GM19193 (cell line): ENCODE results near the gene PI4K2A.
A peak's percentile ranks its signal among the peaks of the same experiment; 100 is the strongest.

Experiments used
- POLR2A ChIP-seq: IDR thresholded peaks from 4 replicates; pipeline ENCODE4 v1.6.1; 2011; ENCODE audit not compliant: insufficient read depth, insufficient read length; ENCODE audit errors: extremely low read depth

Gene PI4K2A

DNA sequence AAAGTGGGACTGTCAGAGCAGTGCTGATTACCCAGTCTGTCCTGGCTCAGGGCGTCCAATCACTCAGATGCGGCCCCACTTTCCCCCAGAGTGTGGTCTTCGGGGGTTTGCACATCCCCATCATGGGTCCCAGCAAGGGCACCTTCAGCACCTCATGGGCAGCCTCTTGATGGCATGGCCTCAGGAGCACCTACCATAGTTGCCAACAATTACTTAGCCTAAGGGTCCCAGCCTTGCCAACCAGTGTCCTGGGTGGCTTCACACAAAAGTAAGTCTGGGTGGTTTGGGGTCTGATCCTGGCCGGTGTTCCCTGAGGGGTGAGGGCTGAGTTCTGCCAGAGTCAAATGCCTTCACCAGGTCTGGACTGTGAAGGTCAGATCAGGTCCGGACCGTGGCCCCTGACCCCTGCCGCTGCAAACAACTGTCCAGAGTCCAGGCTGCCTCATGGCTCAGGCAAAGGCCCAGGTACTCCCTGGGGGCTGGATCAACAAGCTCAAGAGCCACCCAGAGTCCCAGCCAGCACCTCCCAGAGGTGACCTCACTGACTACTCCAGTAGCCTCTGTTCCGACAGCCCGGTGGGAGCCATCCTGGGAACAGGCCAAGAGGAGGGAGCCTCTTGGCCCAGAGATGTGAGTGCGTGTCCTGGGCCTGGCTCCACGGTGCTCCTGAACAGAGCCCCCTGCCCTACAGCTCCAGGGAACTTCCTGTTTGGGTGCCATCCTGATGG lies 66.8 kb downstream of the PI4K2A start:
- no peak for TF ChIP-seq POLR2A

DNA sequence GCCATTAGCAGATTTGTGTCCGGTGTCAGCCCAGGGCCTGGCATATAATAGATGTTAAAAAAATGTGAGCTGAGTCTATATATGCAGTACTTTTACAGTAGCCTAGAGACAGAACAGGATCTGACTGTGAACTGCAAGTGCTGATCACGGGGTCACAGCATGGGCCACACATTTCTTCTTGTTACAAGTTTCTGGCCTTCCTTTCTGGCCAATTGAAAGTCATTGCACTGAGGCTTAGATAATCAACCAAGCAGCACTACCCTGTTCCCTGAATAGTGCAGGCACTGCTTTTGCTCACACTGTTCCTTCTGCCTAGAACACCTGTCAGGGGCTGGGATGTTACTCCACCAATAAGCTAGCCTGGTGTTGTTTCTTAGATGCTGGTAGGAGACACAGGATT lies 67.7 kb downstream of the PI4K2A start:
- no peak for TF ChIP-seq POLR2A

DNA sequence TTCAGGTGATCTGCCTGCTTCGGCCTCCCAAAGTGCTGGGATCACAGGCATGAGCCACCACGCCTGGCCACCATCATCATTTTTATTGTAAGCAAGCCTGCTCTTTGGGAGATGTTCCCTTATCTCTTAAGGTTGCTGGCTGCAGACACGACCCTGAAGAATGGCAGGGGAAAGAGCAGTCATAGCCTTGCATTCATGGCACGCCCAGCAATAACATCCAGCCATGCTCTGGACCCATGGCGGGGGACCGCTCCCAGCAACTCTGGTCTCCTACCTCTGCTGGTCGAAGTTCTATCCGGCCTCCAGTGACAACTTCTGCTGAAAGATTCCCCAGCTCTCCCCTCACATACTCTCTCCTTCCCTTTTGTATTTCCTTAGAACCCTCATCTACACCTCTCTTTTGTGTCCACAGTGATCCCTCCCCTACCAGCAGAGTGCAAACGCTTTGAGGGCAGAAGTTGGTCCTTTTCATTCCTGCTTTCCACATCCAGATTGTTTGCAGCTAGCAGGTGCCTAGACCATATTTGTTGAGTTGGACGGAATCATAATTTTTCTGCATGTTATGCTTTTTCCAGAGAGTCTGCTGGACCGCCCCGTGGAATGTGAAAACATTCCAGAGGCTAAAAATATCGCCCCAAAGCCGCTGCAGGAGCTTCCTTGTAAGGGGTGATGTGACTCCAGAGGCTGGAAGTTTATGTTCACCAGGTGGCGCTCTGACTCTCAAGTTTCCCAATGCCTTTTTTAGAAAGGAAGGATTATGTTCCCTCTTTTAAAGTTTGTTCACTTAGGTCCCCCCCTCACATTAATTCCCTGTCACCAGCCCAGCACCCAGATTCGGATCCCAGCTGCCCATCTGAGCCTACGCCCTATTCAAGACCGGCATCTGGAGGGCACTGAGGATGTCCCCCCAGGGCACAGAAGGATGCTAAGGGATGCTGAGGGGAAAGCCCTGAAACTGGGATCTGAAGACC lies 68.8 kb downstream of the PI4K2A start:
- TF ChIP-seq POLR2A, result no peak

DNA sequence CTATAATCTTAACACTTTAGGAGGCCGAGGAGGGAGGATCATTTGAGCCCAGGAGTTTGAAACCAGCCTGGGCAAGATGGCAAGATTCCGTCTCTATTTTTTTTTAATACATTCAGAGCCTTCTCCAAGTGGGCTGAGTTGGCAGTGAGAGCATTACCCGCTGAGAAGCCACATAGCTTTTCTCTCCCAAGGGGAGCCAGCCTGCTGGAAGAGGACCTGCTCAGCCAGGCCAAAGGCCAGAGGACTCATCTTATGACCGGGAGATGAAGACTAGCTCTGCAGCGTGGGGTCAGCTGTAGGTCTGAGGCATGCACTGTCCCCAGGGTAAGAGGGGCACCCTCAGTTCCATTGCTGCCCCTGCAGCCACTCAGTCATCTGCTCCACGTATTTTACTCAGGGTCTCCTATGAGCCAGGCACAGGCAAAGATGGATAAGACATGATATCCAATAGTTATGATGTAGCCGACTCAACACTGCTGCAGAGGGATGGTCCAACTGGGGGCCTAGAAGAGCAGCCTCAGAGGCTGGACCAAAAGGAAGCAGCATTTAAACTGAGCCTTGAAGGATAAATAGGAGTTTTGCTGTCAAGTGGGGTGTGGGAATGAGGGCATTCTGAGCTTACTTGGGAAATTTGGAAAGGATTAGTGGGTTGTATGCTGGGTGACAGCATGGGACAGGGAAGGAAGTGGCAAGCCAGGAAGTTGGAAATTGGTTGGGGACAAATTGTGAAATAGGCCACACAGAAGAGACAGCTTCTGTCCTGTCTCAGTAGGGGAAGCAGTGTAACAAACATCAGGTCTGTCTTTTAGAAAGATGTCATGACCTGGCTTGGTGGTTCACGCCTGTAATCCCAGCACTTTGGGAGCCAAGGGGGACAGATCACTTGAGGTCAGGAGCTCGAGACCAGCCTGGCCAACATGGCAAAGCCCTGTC lies 71.4 kb downstream of the PI4K2A start:
- no peak for TF ChIP-seq POLR2A

DNA sequence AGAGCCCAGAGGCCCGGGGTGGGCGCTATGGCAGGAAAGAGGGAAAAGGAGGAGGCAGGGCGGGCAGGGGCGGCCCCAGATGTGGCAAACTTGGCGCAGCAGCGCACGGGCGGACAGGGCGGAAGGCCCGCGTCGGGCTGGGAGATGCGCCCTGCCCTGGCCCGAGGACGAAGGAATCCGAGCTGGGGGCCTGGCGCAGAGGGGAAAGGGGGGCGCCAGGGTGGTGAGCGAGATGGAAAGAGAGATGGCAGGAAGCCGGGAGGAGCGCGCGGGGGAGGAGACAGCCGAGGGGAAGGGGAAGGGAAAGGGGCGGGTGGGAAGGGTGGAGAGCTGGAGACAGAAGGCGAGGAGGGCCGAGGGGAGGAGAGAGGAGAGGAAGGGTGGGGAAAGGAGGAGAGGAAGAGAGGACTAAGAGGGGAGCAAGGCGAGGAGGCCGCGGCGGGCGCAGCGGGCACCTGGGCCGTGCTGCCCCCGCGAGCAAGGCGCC lies 72.9 kb downstream of the PI4K2A start, which contains the start of gene MARVELD1:
Gene MARVELD1, plus strand, starts transcription at position 392 of the 487 bp plus-strand sequence. CDS start 147 bp downstream, outside the sequence.
- no peak for TF ChIP-seq POLR2A

DNA sequence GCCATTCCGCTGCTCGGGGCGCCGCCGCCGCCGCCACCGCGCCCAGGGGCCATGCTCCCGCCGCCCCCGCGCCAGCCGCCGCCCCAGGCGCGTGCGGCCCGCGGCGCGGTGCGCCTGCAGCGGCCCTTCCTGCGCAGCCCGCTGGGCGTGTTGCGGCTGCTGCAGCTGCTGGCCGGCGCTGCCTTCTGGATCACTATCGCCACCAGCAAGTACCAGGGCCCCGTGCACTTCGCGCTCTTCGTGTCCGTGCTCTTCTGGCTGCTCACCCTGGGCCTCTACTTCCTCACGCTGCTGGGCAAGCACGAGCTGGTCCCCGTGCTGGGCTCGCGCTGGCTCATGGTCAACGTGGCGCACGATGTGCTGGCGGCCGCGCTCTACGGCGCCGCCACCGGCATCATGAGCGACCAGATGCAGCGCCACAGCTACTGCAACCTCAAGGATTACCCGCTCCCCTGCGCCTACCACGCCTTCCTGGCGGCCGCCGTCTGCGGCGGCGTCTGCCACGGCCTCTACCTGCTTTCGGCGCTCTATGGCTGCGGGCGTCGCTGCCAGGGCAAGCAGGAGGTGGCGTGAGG lies 73.4 kb downstream of the PI4K2A start:
- peak; percentile 26 for TF ChIP-seq POLR2A

DNA sequence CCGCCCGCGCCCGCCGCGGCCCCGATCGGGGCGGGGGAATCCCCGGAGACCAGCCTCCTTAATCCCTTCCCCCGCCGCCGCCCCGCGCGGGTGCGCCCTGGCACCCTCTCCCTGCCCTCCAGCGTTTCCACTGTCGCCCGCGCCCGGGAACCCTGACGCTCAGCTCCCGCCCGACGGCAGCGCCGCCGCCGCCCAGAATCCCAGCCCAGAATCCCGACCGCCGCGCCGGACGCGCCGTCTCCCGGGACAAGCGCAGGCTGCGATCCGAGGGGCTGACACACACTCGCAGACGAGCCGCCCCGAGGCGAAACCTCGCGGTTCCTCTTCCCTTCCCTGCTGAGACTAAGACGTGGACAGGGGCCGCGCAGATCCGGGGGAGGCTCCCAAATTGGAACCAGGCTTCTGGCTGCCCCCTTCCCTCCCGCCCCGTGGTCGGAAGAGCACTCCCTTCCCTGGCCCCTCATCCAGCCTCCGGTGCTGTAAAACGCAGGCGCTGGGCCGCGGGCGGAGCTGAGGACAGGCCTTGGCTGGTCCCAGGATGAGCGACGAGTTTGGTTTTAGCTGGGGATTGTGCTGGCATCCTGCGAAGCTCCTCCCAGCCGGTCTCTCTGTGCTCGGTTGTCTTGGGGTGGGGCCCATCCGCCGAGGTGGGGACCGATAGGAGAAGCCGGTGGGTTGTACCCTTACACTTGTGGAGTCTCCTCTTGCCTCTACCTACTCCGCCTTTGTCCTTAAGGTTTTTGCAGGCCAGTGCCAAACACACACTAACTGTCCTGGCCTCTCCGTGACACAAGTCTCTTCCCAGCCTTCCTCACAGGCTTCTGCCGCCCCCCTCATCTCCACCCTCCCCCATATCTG lies 74.2 kb downstream of the PI4K2A start:
- no peak for TF ChIP-seq POLR2A

DNA sequence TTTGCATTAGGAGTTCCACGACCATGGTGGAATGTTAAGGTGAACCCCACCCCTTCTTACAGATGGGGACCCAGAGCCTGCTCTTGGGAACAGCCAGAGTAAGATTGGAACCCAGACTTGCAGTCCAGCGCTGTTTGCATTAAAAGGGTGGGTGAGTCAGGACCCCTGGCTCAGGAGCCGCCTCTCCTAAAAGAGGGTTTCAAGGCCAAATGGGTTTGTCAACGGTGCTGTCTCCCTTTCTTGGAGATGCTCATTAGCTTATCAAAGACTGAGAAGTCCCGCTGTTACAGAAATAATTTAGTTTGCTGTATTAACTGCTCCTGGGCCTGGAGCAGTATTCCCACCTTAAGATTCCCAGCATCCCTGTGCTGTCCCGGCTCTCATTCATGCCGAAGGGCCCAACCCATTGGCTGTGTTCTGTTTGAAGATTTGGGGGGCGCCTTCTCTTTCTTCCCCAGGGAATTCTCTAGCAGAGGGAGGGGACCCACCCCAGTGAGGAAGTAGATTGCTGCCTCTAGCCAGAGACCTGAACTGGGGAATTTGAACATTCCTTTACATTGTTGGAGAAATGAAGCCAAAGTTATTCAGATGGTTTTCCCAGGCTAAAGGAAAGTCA lies 74.9 kb downstream of the PI4K2A start:
- no peak for TF ChIP-seq POLR2A

DNA sequence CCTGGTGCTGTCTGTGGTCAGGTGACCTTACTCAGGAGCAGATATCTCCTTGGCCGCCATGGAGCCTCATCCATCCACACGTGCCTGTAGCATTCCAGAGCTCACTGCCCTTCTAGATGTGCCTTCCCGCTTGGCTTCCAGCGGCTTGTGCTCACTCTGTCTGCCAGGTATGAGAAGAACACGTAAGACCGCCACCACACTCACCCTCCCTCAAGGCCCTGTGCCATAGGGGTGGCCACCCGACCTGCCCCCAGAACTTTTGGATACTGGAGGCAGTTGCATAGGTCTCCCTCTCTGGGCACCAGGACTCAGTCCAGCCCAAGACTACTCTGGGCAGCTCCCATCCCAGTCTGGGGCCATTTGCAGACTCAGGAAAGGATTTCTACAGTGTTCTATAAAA lies 77.2 kb downstream of the PI4K2A start:
- no peak for TF ChIP-seq POLR2A

DNA sequence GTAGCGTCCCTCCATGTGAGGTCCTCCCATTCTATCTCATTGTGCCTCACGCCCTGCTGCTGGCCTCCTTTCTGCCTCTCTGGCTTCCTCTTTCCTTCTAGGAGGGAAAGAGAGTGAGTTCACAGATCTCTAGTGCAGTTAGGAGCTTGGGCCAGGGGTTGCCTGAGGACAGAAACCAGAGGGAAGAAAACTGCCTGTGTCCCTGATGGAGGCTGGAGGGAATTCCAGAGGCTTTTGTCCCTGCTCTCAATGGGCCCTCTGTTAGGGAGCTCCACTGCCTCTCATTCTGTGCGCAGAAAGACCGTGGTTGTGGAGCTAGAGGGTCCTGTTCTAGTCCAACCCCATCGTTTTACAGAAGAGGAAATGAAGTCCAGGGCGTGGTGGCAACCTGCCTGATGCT lies 77.7 kb downstream of the PI4K2A start:
- TF ChIP-seq POLR2A, result no peak

DNA sequence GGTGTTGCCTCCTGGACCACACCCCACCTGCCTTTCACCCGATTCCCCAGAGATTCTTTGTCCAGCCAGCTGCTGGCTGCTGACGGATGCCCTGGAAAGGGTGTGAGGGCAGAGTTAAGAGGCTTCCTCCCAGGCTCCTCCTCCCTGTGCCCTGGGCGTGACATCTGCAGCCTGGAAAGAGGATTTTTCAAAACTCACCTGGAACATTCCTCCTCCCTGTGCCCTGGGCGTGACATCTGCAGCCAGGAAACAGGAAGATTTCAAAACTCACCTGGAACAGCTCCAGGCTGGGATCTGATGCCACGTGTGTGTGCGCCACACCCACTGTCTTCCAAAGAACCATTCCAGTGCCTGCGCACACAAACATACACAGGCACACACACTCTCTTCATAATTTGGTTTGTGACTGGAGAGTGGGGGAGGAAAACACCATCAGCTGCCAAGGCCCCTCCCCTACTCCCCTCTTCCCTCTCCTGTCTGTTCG lies 78.2 kb downstream of the PI4K2A start:
- no peak for TF ChIP-seq POLR2A

DNA sequence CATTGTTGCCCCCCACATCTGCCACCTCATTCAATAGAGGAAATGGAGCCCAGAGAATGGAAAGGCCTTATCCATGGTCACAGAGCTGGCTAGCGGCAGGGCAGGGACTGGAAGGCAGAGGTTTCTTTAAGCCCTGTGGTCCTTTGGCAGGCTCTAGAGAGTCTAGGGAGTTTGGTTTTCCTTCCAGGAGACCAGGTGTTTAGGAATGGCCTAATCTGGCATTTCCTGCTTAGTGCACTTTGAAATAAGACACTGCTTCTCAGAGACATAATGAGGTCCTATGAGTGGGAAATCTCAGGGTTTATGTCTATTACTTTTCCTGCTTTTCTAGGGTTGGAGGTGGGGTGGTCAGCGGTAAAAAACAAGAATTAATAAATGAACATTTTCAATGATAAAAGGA lies 79.1 kb downstream of the PI4K2A start:
- TF ChIP-seq POLR2A, result no peak
